Amniotic stem cell (primary cell): ENCODE data around the gene HIRIP3.
"Not testable (repeated sequence)": the region's sequence is repeated elsewhere in the genome, so short reads cannot be mapped to it uniquely, and the experiment has no call there.

ENCODE experiments used
- DNase-seq: peaks from one replicate; lab custom pipeline; 2025; lab: John Stamatoyannopoulos, UW

HIRIP3 gene

GRCh38 chr16:30016555-30017276, 21.3 kb upstream of the HIRIP3 start:
- DNase-seq, result no peak

- not testable (repeated sequence) for DNase-seq
Measured at GRCh38 chr16:30015450-30015849, 20.0 kb upstream of the HIRIP3 start.

DNA sequence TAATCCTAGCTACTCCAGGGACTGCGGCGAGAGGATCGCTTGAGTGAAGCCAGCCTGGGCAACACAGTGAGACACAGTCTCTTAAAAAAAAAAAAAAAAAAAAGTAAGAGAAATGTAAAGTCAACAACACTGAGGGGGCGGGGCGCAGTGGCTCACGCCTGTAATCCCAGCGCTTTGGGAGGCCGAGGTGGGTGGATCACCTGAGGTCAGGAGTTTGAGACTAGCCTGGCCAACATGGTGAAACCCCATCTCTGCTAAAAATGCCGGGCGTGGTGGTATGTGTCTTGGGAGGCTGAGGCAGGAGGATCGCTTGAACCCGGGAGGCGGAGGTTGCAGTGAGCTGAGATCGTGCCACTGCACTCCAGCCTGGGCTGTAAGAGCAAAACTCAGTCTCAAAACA, 17.2 kb upstream of the HIRIP3 start:
- DNase-seq, result not testable (repeated sequence)

DNA sequence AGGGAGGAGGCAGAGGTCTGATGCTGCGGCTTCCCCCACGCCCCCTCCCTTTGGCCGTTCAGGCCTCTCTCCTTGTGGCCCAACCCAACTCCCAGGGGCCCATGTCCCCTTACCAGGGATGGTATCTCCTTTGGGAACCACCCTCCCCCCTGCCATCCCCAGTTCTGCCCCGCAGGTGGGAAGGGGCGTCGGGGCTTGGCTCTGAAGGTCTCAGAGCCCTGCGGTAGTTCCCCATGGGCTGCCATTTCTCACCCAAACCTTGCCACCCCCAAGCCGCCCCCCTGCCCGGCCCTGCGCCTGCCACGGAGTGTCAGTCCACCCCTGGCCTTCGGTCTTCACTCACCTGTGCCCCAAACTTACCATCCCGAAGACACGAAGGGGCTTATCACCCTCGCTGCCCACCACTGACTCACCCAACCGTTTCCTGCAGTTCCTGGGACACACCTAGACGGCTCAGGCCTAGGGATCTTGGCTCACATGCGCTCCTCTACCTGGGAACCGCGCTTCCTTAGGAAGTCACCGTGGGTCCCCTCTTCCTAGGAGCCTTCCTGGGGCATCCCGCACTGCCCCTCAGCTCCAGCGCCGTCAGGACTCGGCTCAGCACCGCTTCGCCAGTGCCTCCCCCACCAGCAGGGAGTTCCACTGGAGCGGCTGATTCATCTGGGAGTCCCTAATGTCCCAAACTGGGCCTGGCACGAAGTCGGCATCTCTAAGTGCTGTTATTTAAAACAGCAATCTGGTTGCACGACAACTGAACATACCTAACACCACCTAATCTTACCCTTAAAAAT, 16.5 kb upstream of the HIRIP3 start:
- DNase-seq, result no peak

DNA sequence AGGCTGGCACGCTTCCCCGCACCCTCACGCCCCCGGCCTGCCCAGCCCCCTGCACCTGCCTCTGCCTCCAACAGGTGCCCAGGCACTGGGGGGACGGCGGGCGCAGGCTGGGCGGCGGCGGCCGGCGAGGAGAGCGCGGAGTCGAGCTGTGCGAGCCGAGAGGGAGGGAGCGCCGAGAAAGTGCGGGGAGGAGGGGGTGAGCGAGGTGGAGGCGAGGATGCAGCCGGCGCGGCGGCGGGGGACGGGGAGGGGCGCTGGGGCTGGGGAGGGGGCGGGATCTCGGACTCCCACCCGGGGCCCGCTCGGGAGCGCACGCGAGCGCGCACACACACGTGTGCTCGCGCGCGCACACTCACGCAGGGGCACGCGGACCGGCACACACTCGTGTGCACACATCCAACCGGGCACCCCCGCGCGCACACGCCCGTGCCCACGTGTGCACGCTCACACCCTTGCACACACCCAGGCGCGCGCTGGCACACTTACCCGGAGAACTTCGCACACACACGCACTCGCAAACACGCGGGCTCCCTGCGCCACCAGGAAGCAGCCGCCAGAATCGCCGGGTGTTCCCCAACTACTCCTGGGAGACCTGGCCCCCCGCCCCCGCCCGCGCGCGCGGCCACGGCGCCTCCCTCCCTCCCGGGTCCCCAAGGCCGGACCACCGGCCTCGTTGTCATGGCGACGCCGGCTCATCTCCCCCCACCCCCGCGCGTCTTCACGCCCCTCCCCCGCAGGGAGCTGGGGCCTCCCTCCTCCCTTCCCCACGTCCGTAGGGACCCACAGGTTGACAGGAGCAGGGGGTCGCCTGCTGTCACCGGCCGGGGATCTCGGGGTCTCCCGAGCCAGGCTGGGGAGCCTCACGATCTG, 15.7 kb upstream of the HIRIP3 start, which contains the start of gene DOC2A:
TSS of gene DOC2A (minus strand) at position 184 of the 870 bp plus-strand sequence. CDS start 805 bp downstream, outside the sequence.
- no peak for DNase-seq

- no peak for DNase-seq
Measured at GRCh38 chr16:30009990-30010843, 14.8 kb upstream of the HIRIP3 start.

DNA sequence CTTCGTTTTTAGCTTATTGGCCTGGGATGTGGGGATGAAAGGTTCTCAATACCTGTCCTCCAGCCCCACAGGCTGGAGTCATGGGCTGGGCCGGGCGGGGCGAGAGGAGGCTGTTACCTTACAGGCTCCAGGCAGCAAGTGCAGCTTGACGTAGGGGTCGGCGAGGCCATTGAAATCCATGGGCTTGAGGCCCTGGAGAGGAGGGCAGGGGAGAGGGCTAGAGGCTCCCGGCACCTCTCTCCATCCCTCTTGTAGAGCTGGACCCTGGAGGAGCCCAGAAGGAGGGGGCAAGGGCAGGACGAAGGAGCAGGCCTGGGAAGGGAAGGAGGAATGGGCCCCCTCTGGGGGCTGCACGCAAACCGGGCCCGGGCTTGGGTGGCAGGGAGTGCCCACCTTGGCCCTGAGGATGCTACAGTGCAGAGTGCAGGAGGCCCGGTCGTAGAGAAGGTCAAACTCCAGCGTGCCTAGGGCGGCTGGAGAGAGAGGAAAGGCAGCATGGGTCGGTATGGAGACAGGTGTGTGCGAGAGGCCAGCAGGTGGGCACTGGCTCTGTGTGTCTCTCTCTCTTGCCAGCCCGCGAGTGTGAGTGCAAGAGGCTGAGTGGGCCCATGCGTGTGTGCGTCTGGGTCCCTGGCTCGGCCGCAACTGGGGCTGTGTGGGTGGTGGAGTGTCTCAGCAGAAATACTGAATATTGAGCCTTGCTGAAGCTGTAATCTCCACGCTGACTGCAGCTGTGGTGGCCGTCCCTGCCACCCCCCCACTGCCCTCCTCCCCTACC, 13.9 kb upstream of the HIRIP3 start:
- no peak for DNase-seq

GRCh38 chr16:30007378-30007895, 12.0 kb upstream of the HIRIP3 start:
- no peak for DNase-seq

DNA sequence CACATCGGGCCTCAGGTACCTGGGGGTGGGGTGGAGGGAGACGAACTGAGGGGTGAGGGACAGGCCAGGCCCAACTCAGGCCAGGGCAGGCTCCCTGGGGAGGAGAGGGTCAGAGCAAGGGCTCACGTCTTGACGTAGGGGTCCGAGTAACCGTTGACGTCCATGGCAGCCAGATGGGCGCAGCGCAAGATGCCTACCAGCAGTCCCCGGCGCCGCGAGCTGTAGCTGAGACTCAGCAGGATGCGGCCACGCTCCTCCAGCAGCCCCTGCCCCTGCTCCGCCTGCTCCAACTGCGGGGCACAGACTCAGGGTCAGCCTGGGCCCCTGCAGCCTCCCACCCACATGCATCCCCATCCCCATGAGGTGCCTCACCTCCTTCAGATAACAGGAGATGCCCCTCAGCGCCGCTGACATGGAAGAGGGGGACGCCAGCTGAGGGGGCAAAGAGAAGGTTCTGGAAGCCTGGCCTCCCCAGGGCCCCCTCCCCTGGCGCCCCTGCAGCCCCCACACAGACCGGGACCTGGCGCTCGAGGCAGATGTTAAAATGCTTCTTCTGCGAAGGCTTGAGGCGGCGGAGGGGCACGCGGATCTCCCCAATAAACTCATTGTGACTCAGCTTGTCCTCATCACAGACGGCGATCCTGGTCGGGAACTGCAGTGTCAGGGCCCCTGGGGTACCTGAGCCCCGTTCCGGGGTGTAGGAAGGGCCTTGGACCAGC, 11.4 kb upstream of the HIRIP3 start:
- DNase-seq, result no peak

GRCh38 chr16:30006095-30006473, 10.7 kb upstream of the HIRIP3 start:
- DNase-seq, result no peak

DNA sequence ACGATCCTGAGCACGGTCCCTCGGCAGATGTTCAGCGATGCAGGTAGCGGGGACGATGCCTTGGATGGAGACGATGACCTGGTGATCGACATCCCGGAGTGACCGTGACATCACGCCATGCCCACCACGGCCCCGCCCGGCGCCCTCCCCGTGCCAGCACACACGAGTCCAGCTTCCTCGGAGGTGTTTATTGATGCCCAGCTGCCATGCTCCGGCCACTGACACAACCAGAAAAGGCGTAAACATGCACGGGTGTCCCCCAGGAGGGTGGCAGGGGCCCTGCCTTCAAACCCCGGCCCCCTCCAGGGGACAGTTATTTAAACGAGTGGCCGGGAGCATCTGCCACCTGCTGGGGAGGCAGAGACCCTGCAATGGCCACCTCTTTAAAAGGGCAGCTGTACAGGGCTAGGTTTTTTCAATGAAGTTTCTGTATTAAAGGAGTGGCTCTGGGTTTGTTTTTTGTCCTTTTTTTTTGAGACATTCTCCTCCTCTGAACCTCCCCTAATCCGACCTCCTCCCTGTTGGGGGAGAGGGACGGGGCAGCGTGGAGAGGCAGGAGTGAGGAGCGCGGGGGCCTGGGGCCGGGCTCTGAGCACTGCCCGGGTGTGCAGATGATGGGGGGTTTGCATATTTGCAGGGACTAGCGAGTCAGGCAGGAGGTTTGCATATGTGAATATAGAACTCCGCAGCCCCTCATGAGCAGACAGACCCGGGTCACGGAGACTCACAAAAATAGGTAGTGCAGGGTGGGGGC, 10.1 kb upstream of the HIRIP3 start:
- no peak for DNase-seq

- no peak for DNase-seq
Measured at GRCh38 chr16:30004811-30005242, 9.4 kb upstream of the HIRIP3 start.

- DNase-seq, result no peak
Measured at GRCh38 chr16:30004424-30004776, 9.0 kb upstream of the HIRIP3 start.

DNA sequence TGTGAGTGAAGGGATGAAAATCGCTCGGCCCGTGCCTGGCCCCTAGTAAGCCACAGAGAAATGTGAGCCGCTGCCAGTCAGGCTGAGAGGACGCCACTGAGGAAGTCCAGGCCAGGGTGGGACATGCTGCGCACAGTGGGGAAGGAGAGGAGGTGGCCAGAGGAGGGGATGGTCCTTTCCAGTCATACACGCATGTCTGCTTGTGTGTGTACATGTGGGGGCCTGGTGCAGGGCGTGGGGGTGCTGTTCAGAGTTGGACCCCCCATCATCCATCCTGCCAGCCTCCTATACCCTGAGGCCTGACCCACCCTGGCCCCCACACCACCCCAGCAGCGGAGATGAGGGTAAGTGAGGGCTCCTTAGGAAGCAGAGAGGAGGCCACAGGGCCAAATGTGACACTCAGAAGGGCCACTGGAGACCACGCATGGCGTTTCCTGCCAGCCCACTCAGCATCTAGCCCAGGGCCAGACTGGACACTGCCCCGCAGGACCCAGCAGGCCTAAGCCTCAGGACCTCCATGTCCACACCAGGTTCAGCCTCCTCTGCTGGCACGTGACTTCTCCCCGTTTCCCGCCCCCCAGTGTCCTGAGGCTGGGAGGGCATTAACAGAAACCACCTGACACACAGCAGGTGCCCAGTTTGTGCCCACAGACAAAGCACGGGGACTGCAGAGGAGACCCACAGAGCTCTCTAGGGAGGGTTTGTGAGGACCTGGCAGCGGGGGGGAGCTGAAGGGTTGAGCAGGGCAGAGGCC, 8.4 kb upstream of the HIRIP3 start:
- DNase-seq, result no peak

GRCh38 chr16:30002614-30003346, 7.4 kb upstream of the HIRIP3 start:
- DNase-seq, result no peak

DNA sequence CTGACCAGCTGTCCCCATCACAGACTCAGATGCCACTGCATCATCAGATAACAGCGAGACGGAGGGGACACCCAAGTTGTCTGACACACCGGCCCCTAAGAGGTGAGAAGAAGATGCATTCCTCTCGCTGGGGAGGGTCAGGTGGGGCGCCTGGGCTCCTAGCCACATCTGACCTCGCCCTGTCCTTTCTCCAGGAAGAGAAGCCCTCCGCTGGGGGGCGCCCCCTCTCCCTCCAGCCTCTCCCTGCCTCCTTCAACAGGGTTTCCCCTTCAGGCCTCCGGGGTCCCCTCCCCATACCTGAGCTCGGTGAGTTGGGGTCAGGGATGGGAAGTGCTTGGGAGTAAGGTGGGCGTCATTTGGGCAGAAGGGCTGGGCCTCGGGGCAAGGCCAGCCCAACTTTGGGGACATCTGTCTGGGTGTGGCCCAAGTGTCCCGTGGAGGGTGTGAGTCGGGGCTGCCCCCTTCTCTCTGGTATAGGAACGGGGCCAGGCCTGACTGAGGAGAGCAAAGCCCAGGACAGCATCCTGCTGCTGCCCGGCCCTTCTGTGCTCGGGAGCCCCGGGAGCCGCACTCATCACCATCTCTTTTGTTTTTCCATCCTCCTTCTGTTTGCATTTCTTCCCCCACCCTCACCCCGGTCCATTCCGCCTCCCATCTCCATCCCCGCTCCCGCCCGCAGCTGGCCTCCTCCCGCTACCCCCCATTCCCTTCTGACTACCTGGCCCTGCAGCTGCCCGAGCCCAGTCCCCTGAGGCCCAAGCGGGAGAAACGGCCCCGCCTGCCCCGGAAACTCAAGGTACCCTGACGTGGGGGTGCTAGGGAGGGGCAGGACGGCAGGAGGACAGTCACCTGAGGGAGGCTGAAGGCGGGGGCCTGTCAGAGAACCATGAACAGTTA, 5.6 kb upstream of the HIRIP3 start:
- no peak for DNase-seq

DNA sequence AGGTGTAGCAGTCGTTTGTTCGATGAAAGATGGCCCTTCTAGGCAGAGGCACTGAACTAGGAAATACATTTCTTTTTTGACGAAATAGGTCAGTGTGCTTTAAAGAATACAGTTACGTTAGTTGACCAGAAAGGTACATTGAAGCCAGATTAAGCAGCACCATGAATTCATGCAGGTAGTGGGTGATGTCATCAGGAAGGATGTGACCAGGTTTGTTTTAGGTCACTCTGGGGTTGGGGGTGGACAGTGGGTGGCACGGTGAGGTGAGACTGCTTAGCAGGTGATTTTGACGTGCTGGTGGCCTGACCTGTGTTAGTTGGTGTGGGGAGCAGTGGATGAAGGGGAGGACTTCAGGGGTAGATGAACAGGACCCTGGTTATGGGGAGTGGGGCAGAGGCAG, 4.2 kb upstream of the HIRIP3 start:
- no peak for DNase-seq
